SK-N-SH (cell line): ENCODE data around the gene INO80D. TPM values are rescaled to one million over a fixed set of nuclear protein-coding genes. Genes with fewer than 3 reads are reported as not detected.

ENCODE experiments used
- CTCF ChIA-PET: fragments of 300-600, 350-600 bp; formaldehyde crosslinking; extraction: SDS; loops from one replicate; lab custom pipeline; 2021; lab: Yijun Ruan, JAX
- POLR2A ChIA-PET: fragments of 350-600 bp; sonication (Branson Sonifier 250); formaldehyde crosslinking; extraction: SDS; loops from one replicate; lab custom pipeline; 2020; ENCODE audit warnings: antibody characterized with exemption, inconsistent platforms; lab: Yijun Ruan, JAX
- DNase-seq: peaks from one replicate; pipeline ENCODE4 v3.0.0; 2012
- H2AFZ ChIP-seq: fragments of 200-600 bp; sonication (generic); 2 replicates; pipeline ENCODE4 v1.8.1; 2016; ENCODE audit warnings: antibody characterized with exemption, mild to moderate bottlenecking, low read depth
- H3F3A ChIP-seq: fragments of 200-600 bp; sonication (generic); replicated peaks from 2 replicates; pipeline ENCODE3; 2016; ENCODE audit warnings: antibody characterized with exemption, mild to moderate bottlenecking; ENCODE audit not compliant: insufficient read depth
- H3K27ac ChIP-seq, 2 experiments: fragments of 200-500 bp in 1 of 2; fragments of 200-600 bp in 1 of 2; sonication (Bioruptor generic) in 1 of 2; sonication (generic), shearing (Covaris generic) in 1 of 2; 2 replicates each; pipeline versions ENCODE4 v1.5.1 to v1.6.1; 2014 to 2016; ENCODE audit warnings: low read depth in 2 of 2, inconsistent platforms in 1 of 2, low read length in 1 of 2, mild to moderate bottlenecking in 1 of 2, mixed read lengths in 1 of 2
- H3K27me3 ChIP-seq: fragments of 200-600 bp; sonication (generic), shearing (Covaris generic); 2 replicates; pipeline ENCODE4 v1.6.1; 2016; ENCODE audit warnings: mixed run types; ENCODE audit not compliant: insufficient read depth
- H3K36me3 ChIP-seq, 2 experiments: fragments of 200-500 bp in 1 of 2; fragments of 200-600 bp in 1 of 2; sonication (Bioruptor generic) in 1 of 2; sonication (generic) in 1 of 2; replicated peaks in 1 of 2; 2 replicates each; pipeline versions ENCODE3 to v1.5.1; 2014 to 2016; ENCODE audit warnings: low read length in 1 of 2, mild to moderate bottlenecking in 1 of 2; ENCODE audit not compliant: insufficient read depth in 2 of 2, control insufficient read depth in 1 of 2
- H3K4me1 ChIP-seq, 2 experiments: fragments of 200-500 bp in 1 of 2; fragments of 200-600 bp in 1 of 2; sonication (Bioruptor generic) in 1 of 2; sonication (generic), shearing (Covaris generic) in 1 of 2; 2 replicates each; pipeline versions ENCODE4 v1.5.1 to v1.6.1; 2014 to 2016; ENCODE audit warnings: low read depth in 1 of 2, low read length in 1 of 2, mixed run types in 1 of 2; ENCODE audit not compliant: insufficient read depth in 2 of 2, control insufficient read depth in 1 of 2
- H3K4me2 ChIP-seq: fragments of 200-600 bp; sonication (generic), shearing (Covaris generic); 2 replicates; pipeline ENCODE4 v1.6.1; 2017; ENCODE audit warnings: mixed run types
- H3K4me3 ChIP-seq, 2 experiments: fragments of 200-500 bp in 1 of 2; fragments of 200-600 bp in 1 of 2; sonication (Bioruptor generic) in 1 of 2; sonication (generic), shearing (Covaris generic) in 1 of 2; 2 replicates each; pipeline versions ENCODE4 v1.5.1 to v1.8.1; 2014 to 2016; ENCODE audit warnings: low read depth in 2 of 2, inconsistent platforms in 1 of 2, low read length in 1 of 2, mild to moderate bottlenecking in 1 of 2, mixed read lengths in 1 of 2, moderate library complexity in 1 of 2
- H3K79me2 ChIP-seq: fragments of 200-600 bp; sonication (generic); 2 replicates; pipeline ENCODE4 v1.8.1; 2017; ENCODE audit warnings: mild to moderate bottlenecking; ENCODE audit not compliant: insufficient read depth
- H3K9ac ChIP-seq: fragments of 200-600 bp; sonication (generic); 2 replicates; pipeline ENCODE4 v1.6.1; 2017; ENCODE audit warnings: mixed run types
- H3K9me2 ChIP-seq: fragments of 200-600 bp; sonication (generic); 2 replicates; pipeline ENCODE4 v1.6.1; 2017; ENCODE audit warnings: mixed run types
- H3K9me3 ChIP-seq: fragments of 200-600 bp; sonication (generic); 2 replicates; pipeline ENCODE4 v1.6.1; 2017; ENCODE audit warnings: mixed run types, mild to moderate bottlenecking, moderate library complexity
- H4K20me1 ChIP-seq: fragments of 200-600 bp; sonication (generic); 2 replicates; pipeline ENCODE4 v1.6.1; 2017; ENCODE audit warnings: mild to moderate bottlenecking, mixed run types; ENCODE audit not compliant: insufficient read depth
- EZH2phosphoT487 ChIP-seq: fragments of 200-600 bp; sonication (generic); IDR thresholded peaks from 2 replicates; pipeline ENCODE4 v1.6.1; 2017; ENCODE audit warnings: low read depth, mixed run types, mild to moderate bottlenecking, antibody characterized with exemption, moderate library complexity, borderline replicate concordance
- FOXM1 ChIP-seq: IDR thresholded peaks from 2 replicates; pipeline ENCODE4 v1.4.0; 2012; ENCODE audit warnings: low read depth, mild to moderate bottlenecking
- GABPA ChIP-seq: IDR thresholded peaks from 2 replicates; pipeline ENCODE4 v1.4.0; 2012; ENCODE audit warnings: low read depth, mild to moderate bottlenecking
- JUND ChIP-seq: IDR thresholded peaks from 2 replicates; pipeline ENCODE4 v1.4.0; 2012
- MEF2A ChIP-seq: IDR thresholded peaks from 2 replicates; pipeline ENCODE4 v1.4.0; 2012; ENCODE audit warnings: low read depth, borderline replicate concordance
- MXI1 ChIP-seq: IDR thresholded peaks from 2 replicates; pipeline ENCODE4 v1.6.1; 2012; ENCODE audit warnings: mild to moderate bottlenecking, low read depth, low read length, improper control_type of control experiment
- NRF1 ChIP-seq: IDR thresholded peaks from 2 replicates; pipeline ENCODE4 v1.6.1; 2012; ENCODE audit warnings: low read depth, mild to moderate bottlenecking, low read length
- RAD21 ChIP-seq: IDR thresholded peaks from 2 replicates; pipeline ENCODE4 v1.6.1; 2012; ENCODE audit warnings: mild to moderate bottlenecking, low read length
- REST ChIP-seq: IDR thresholded peaks from 2 replicates; pipeline ENCODE4 v1.6.1; 2012; ENCODE audit warnings: mild to moderate bottlenecking, low read depth, low read length, moderate library complexity
- RFX5 ChIP-seq: IDR thresholded peaks from 2 replicates; pipeline ENCODE4 v1.6.1; 2012; ENCODE audit warnings: mild to moderate bottlenecking, improper control_type of control experiment, low read length
- SIN3A ChIP-seq: IDR thresholded peaks from 2 replicates; pipeline ENCODE4 v1.6.1; 2012; ENCODE audit warnings: low read depth, mild to moderate bottlenecking, low read length, moderate library complexity, borderline replicate concordance
- TAF1 ChIP-seq: IDR thresholded peaks from 2 replicates; pipeline ENCODE4 v1.6.1; 2012; ENCODE audit warnings: low read depth, mild to moderate bottlenecking, low read length, moderate library complexity, borderline replicate concordance
- TCF12 ChIP-seq: IDR thresholded peaks from 2 replicates; pipeline ENCODE4 v1.4.0; 2012
- TEAD4 ChIP-seq: IDR thresholded peaks from 2 replicates; pipeline ENCODE4 v1.4.0; 2012; ENCODE audit warnings: mild to moderate bottlenecking, borderline replicate concordance; ENCODE audit not compliant: insufficient read depth
- USF2 ChIP-seq: fragments of 150-350 bp; IDR thresholded peaks from 2 replicates; pipeline ENCODE4 v1.6.1; 2017; ENCODE audit warnings: antibody characterized with exemption, low read length, low read depth, borderline replicate concordance
- YY1 ChIP-seq: IDR thresholded peaks from 2 replicates; pipeline ENCODE4 v1.4.0; 2012; ENCODE audit warnings: low read depth, mild to moderate bottlenecking
- ZBTB33 ChIP-seq: IDR thresholded peaks from 2 replicates; pipeline ENCODE4 v1.4.0; 2012; ENCODE audit warnings: low read depth, borderline replicate concordance
- WGBS: methylation state at CpG from one replicate; pipeline ENCODE4 v1.1.6; 2017; ENCODE audit warnings: low lambda C conversion rate; 5-methylcytosine and 5-hydroxymethylcytosine counted together
- polyA plus RNA-seq, 3 experiments: library from polyadenylated mRNA; depleted of rRNA; stranded (reverse); fragments of >200 nt; gene quantifications; 2 replicates each; pipeline ENCODE4 v1.2.3, GENCODE V29; 2012

The INO80D gene
- polyA plus RNA-seq, 1 of the 3 experiments (the other 2 are of a cell fraction), result 0.69 TPM

GRCh38 chr2:206063635-206064034 is 22.3 kb downstream of the INO80D start:
- Histone ChIP-seq H3K9me2 (no peaks in the 10 kb centered on the region), H3K9me3 (no peaks in the 10 kb centered on the region), H3K9ac (no peak overlapping the region), H3F3A (no peaks in the 10 kb centered on the region), H3K36me3 (peaks cover 6 to 12% of the 10 kb centered on the region in 2 experiments), H3K4me3 (no peak overlapping the region), H3K27me3 (no peaks in the 10 kb centered on the region), H4K20me1 (no peaks in the 10 kb centered on the region), H3K4me1 (no peaks in the 10 kb centered on the region), H3K27ac (no peak overlapping the region), H3K4me2 (no peak overlapping the region), H3K79me2 (peaks cover 33% of the 10 kb centered on the region), H2AFZ (no peak overlapping the region)
- no peak for DNase-seq
- POLR2A ChIA-PET, result no interaction called here
- TF ChIP-seq TAF1, result no peak
- no peak for TF ChIP-seq FOXM1
- TF ChIP-seq MEF2A, result no peak
- TF ChIP-seq TCF12, result no peak
- no peak for TF ChIP-seq JUND
- TF ChIP-seq TEAD4, result no peak
- TF ChIP-seq SIN3A, result no peak
- no peak for TF ChIP-seq ZBTB33
- TF ChIP-seq USF2, result no peak
- no peak for TF ChIP-seq MXI1
- TF ChIP-seq REST, result no peak
- TF ChIP-seq EZH2phosphoT487, result no peak
- TF ChIP-seq NRF1, result no peak
- no peak for TF ChIP-seq GABPA
- TF ChIP-seq YY1, result no peak
- no peak for TF ChIP-seq RFX5
- TF ChIP-seq RAD21, result no peak
- CTCF ChIA-PET, result no interaction called here
- WGBS, result 100% methylated on average over 1 of the region's 1 CpG
